Measurements from ENCODE around the gene ATG7.

DNA sequence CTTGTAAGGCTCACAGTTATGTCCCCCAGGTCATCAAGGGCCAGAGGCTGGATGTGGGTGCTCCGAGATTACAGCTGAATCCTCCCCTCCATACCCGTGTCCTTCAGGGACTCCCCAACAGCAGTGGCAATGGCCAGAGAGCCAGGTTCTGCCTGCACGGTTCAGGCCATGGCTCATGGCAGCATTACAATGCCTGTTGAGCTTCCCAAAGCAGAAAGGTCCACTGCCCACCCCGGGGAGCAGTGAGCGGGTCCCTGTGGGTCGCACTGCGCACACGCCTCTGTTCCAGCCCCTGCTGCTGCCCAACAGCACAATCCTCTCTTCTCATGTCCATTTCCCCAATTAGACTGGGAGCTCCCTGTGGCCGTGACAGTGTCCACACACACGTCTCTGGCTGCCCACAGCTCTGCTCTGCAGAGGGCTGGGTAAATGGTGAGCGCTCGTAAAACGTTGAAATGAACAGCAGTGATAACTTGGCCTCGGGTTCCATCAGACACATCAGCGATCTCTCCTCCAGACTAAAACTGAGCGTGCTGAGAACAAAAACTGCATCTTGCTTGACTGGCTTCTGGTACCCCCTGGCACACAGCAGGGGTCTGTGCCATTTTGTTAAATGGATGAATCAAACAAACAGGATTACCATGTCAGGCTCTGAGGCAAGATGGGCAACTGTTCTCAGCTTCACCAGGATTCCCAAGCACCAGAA is 291.1 kb downstream of the ATG7 start:
- TF ChIP-seq, protein P1, sequence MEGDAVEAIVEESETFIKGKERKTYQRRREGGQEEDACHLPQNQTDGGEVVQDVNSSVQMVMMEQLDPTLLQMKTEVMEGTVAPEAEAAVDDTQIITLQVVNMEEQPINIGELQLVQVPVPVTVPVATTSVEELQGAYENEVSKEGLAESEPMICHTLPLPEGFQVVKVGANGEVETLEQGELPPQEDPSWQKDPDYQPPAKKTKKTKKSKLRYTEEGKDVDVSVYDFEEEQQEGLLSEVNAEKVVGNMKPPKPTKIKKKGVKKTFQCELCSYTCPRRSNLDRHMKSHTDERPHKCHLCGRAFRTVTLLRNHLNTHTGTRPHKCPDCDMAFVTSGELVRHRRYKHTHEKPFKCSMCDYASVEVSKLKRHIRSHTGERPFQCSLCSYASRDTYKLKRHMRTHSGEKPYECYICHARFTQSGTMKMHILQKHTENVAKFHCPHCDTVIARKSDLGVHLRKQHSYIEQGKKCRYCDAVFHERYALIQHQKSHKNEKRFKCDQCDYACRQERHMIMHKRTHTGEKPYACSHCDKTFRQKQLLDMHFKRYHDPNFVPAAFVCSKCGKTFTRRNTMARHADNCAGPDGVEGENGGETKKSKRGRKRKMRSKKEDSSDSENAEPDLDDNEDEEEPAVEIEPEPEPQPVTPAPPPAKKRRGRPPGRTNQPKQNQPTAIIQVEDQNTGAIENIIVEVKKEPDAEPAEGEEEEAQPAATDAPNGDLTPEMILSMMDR (IDR thresholded peaks at IDR 0.05): no peak
- TF ChIP-seq, protein P2, sequence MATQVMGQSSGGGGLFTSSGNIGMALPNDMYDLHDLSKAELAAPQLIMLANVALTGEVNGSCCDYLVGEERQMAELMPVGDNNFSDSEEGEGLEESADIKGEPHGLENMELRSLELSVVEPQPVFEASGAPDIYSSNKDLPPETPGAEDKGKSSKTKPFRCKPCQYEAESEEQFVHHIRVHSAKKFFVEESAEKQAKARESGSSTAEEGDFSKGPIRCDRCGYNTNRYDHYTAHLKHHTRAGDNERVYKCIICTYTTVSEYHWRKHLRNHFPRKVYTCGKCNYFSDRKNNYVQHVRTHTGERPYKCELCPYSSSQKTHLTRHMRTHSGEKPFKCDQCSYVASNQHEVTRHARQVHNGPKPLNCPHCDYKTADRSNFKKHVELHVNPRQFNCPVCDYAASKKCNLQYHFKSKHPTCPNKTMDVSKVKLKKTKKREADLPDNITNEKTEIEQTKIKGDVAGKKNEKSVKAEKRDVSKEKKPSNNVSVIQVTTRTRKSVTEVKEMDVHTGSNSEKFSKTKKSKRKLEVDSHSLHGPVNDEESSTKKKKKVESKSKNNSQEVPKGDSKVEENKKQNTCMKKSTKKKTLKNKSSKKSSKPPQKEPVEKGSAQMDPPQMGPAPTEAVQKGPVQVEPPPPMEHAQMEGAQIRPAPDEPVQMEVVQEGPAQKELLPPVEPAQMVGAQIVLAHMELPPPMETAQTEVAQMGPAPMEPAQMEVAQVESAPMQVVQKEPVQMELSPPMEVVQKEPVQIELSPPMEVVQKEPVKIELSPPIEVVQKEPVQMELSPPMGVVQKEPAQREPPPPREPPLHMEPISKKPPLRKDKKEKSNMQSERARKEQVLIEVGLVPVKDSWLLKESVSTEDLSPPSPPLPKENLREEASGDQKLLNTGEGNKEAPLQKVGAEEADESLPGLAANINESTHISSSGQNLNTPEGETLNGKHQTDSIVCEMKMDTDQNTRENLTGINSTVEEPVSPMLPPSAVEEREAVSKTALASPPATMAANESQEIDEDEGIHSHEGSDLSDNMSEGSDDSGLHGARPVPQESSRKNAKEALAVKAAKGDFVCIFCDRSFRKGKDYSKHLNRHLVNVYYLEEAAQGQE (IDR thresholded peaks at IDR 0.05; ENCODE audit: insufficient read depth in 1 of 2, low read depth in 2 of 2, low read length in 1 of 2): no peak
- no peak for TF ChIP-seq SIN3A (IDR thresholded peaks at IDR 0.05; ENCODE audit: borderline replicate concordance, insufficient read depth, low read depth, low read length)
- TF ChIP-seq POLR2AphosphoS5 (IDR thresholded peaks at IDR 0.05; ENCODE audit: low read depth, low read length): no peak
